GM19397 (cell line): ENCODE data around the gene GMCL2.
"Not testable (repeated sequence)": the region's sequence is repeated elsewhere in the genome, so short reads cannot be mapped to it uniquely, and the experiment has no call there.

Experiments used
- ATAC-seq: cut with Tn5 transposase; IDR thresholded peaks from one replicate; pipeline ENCODE4 v1.9.1; 2021; ENCODE audit warnings: mild to moderate bottlenecking, moderate library complexity; ENCODE audit not compliant: unreplicated experiment

GMCL2 gene, protein sequence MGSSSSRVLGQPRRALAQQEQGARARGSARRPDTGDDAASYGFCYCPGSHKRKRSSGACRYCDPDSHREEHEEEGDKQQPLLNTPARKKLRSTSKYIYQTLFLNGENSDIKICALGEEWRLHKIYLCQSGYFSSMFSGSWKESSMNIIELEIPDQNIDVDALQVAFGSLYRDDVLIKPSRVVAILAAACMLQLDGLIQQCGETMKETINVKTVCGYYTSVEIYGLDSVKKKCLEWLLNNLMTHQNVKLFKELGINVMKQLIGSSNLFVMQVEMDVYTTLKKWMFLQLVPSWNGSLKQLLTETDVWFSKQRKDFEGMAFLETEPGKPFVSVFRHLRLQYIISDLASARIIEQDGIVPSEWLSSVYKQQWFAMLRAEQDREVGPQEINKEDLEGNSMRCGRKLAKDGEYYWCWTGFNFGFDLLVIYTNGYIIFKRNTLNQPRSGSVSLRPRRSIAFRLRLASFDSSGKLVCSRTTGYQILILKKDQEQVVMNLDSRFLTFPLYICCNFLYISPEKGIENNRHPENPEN

DNA sequence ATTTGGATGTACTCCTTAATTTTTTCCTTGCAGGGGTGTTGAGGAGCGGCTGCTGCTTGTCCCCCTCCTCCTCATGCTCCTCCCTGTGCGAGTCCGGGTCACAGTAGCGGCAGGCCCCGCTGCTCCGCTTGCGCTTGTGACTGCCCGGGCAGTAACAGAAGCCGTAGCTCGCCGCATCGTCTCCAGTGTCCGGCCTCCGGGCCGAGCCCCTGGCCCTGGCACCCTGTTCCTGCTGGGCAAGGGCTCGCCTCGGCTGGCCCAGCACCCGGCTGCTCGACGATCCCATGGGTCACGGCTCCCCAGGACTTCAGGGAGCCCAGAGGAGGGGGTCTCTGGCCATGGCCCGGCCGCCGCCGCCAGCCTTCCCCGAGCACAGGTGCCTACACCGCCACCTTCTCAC is at the start of gene GMCL2:
Gene GMCL2 (minus strand): TSS at position 358 of the 400 bp plus-strand sequence. CDS start 72 bp downstream, at position 286.
- no peak for ATAC-seq

- ATAC-seq = no peak
These were observed 49.5 kb upstream of the GMCL2 start for GRCh38 chr5:178236679-178237078.

- ATAC-seq = no peak
These were observed 49.0 kb upstream of the GMCL2 start for GRCh38 chr5:178236126-178236525.

GRCh38 chr5:178235588-178235974 is 48.4 kb upstream of the GMCL2 start:
- ATAC-seq = no peak

DNA sequence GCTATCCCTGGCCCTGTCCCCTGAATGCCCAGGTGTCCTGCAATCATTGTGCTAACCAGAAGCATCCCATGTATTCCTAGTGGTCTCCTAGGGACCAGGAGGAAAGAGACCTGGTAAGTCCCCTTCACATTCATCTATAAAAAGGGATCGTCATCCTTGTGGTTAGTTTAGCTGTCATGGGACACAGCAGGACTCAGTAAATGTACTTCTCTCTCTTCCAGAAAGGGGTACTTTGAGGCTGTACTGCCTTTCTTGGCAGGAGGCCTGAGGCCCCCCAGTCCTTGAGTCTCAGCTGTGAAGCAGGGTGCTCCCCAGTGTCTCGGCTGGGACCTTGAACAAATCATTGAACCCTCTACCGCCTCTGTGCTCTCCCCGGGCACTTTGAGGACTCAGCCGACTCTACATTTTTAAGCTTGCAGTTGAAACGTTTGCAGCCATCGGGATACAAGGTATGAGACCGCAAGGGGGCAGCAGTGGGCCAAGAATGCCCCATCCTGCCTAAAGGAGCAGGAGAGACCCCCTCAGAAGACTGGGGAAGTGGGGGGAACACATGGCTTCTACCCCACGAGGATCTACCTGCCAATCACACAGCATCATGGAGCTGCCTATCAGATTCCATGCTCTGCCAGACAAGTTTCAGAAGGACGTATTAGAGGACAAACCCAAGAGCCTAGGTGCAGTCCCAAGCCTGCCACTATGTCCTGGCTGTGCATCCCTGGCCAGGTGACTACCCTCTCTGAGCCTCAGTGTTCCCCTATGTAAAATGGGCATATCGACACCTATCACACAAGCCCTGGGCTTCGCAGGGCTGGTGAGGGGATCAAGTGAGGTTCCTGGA is 47.8 kb upstream of the GMCL2 start:
- ATAC-seq = no peak

DNA sequence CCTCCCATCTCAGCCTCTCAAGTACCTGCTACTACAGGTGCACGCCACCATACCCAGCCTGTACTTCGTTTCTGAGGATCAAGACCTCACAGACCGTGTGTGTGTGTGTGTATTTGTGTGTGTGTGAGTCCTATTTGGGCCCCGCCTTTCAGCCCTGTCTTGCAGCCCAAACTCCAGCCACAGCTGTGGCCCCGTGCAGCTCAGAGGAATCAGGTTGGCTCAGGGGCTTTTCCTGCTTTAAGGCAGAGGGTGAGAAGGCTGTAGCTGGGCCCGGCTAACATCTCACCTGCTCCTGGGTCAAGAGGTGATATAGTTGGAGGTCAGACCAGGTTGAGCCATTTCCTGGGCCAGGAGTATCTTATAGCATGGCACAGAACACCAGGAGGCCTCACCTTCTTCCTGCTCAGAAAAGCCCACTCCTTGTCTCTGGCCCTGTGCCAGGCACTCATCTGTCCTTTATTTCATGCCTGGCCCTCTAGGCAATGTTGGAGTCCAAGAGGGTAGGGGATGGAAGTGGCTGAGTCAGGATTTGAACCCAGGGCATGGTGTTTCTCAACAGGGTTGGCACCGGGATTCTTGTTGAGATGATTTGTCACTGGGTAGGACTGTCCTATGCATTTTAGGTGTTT is 47.1 kb upstream of the GMCL2 start:
- no peak for ATAC-seq

DNA sequence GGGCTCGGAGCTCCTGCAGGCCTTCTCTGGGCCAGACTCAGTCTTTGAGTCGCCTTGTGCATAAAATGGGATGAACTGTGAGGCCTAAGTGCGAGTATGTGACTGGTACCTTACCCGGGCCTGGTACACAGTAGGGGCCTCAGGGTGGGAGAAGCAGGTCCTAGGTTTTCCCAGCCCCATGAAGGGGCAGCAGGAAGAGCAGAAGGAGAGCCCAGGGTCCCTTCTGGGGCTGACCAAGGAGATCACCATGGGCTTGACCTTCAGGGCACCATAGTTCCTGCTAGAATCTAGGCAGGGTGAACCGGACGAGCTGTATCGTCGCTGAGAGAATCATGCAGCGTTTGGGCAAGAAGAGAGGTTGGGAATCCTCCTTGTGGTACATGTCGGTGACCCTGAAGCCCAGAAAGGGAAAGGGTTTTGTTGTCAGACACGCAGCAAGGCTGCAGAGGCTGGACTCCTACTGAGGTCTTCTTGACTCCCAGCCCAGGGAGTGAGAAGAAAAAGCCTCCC is 45.8 kb upstream of the GMCL2 start:
- ATAC-seq = no peak

GRCh38 chr5:178232124-178232919 is 45.2 kb upstream of the GMCL2 start, which contains the start of gene PHYKPL:
TSS of gene PHYKPL (minus strand) at chr5:178232802. CDS start at chr5:178232550, 252 bp downstream.
- peak; percentile 71 for ATAC-seq

- ATAC-seq = no peak
These were observed 44.5 kb upstream of the GMCL2 start for GRCh38 chr5:178231539-178232123.

GRCh38 chr5:178230879-178231538 is 43.8 kb upstream of the GMCL2 start:
- ATAC-seq = no peak

DNA sequence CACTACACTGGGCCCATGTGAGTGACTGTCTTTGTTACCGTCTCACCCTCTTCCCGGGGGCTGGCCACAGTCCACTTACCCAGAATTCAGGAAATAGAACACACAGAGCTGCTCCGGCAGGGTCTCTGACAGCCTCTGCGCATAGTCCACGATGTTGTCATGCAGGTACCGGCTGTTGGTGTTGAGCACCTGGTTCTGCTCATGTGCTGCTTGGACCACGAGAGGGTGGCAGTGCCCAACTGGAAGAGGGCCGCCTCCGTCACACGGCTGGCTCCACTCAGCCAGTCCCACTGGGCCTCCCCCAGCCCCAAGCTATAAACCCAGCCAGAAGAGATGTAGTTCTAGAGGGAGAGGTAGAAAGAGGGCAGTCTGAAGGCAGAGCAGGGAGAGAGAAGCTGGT is 42.7 kb upstream of the GMCL2 start:
- no peak for ATAC-seq

DNA sequence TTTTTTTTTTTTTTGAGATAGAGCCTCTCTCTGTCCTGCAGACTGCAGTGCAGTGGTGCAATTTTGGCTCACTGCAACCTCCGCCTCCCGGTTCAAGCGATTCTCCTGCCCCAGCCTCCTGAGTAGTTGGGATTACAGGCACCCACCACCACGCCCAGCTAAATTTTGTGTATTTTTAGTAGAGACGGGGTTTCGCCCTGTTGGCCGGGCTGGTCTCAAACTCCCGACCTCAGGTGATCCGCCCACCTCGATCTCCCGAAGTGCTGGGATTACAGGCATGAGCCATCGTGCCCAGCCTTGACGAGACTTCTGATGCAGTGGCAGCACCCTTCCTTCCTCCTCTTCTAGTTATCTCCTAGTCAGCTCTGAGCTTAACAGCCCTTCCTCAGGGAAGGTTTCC is 41.9 kb upstream of the GMCL2 start:
- not testable (repeated sequence) for ATAC-seq

GRCh38 chr5:178228609-178229008 is 41.4 kb upstream of the GMCL2 start:
- ATAC-seq = no peak

DNA sequence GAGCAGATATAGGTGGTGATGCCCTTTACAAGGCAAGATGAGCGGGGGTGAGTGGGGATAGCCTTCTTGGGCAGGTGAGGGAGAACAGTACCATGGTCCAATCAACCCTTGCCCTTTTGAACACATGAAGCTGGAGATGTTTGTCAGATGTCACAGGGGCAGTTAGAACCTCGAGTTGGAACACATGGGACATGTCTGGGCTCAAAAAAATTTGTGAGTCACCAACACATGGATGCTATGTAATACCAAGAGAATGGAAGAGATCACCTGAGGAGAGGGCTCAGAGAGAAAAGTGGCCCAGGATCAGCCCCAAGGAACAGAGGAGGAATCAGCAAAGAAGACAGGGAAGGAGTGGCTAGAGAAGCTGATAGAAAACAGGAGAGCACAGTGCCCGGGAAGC is 40.8 kb upstream of the GMCL2 start:
- no peak for ATAC-seq

GRCh38 chr5:178227138-178227659 is 40.0 kb upstream of the GMCL2 start:
- ATAC-seq = no peak

GRCh38 chr5:178225174-178225573 is 38.0 kb upstream of the GMCL2 start:
- ATAC-seq = no peak

DNA sequence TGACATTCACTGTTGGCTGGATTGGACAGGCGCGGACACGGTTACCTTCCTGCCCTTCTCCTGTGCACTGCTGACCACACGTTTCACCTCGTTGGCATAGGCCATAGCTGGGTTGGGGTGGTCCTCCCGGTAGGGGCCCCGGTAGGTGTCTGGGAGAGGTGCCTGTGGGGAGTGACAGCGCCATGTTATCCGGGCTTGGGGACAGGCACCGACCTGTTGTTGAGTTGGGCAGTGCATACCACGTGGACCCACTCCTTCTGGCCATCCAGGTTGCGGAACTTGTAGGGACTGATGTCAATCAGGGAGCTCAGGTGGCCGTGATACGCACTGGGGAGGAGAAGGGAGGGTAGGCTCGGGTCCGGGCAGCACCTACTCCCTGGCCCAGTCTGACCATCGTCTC is 37.2 kb upstream of the GMCL2 start:
- no peak for ATAC-seq

GRCh38 chr5:178223828-178224335 is 36.7 kb upstream of the GMCL2 start:
- ATAC-seq = no peak
